ENCODE data around the gene TRIM9.
"Not testable (repeated sequence)": the region's sequence is repeated elsewhere in the genome, so short reads cannot be mapped to it uniquely, and the experiment has no call there.

TRIM9 gene

DNA sequence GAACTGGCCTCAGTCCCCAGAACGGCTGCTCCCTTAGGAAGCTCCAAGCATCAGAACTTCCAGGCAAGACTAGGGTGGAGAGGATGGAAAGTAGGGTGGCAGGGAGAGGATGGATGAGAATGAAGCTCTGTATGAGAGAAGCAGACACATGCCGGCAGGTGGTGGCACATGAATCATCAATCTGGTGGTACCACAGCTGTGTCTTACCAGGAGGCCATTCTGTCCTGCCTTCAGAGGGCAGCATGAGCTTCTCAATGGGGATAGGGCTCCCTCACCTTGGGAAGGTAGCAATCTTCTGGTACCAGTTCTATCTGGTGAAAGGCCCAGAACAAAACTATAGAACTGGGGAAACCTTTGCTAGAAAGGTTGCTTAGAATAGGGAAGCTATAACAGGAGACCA lies 95.2 kb downstream of the TRIM9 start:
- DNase-seq, result no peak

DNA sequence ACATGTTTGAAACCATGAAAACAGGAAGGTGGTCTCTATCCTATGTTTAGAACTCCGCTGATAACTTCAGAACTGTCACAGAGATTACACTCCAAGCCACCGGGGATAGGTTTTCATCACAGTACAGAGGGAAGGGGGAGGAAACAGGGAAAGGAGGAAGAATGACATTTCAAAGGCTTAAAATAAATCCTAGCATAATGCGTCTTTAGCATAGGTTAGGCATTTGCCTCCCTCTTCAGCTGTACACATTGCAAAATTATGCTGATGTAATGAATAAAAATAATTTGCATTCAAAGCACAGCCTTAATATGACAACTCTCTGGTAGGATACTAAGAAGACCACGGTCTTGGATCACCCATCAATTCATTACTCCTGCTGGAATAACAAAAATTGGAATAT lies 96.3 kb downstream of the TRIM9 start:
- DNase-seq, result no peak

DNA sequence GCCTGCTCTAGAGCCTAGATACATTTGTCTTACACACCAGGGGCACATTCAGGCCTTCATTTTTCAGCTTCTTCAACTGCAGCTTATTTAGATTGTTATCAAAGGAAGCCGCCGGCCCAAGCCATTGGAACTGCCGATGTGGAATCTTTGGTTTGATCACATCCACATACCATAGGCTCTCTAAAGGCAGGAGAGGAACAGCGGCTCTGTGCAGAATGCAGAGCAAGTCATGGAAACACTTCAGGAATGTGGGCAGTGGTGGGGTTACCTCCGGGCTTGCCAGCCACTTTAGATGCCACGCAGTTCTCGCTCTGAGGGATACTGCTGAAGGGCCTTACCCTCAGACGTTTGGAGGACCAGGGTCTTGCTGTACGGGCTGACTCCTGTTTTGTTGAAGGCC lies 97.2 kb downstream of the TRIM9 start:
- no peak for DNase-seq

DNA sequence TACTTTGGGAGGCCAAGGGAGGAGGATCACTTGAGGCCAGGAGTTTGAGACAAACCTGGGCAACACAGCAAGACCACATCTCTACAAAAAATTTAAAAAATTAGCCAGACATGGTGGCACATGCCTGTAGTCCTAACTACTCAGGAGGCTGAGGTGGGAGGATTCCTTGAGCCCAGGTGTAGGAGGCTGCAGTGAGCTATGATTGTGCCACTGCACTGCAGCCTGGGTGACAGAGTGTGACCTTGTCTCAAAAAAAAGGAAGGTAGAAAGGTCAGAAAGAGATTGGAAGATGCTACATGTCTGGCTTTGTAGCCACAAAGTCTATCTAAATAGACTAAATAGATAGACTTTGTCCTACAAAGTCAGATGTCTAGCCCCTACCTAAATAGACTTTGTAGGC lies 100.7 kb downstream of the TRIM9 start:
- DNase-seq, result not testable (repeated sequence)

DNA sequence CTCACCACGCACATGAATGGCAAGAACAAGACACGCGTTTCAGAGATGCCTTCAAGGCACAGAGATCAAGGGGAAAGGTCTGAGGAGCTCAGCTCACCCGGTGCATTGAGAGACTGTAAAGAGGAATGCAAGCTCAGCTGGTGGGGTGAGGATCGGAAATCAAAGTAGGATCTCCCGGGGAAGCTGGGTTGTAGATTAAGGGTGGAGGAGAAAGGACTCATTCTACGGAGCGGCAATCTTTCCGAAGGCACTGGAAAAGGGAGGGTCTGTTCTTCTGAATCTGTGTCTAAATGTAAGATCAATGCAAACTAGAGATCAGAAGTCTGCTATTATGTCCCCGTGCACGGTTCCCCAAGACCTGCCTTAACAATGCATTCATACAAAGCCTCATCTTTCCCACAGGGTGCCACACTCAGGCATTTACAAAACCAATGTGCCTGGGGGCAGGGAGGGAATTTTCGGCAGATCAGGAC lies 109.0 kb downstream of the TRIM9 start:
- DNase-seq, result no peak

DNA sequence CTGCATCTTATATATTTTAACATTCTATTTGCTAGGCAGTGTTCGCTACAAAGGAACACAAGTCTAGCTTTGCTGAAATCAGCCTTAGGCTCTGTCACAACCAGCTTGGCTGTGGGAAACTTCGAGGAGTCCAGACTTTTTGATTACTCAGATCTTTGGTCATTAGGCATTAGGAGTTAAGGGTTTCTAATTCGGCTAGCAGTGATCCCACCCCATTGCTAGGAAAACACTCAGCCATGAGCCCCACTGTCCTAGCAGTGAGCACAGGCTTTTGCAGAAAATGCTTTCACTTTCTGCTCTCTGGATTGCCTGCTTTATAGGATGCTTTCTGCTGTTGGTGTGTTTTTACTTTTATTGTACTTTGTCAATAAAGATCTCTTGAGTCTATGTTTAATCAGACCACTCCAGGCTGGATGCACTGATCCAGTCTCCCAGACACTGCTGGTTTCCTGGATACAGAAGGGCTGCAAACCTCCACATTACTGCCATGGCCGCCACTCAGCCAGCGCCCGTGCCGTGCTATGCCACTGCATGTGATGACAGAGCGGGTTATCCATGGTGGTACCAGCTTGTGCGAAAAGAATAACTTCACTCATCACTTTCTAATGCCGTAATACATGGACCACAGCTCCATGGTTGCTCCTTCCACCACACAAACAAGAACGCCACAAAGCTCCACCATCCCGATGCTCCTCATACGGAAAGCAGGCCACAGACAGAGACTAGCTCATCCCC lies 109.6 kb downstream of the TRIM9 start:
- DNase-seq, result no peak

DNA sequence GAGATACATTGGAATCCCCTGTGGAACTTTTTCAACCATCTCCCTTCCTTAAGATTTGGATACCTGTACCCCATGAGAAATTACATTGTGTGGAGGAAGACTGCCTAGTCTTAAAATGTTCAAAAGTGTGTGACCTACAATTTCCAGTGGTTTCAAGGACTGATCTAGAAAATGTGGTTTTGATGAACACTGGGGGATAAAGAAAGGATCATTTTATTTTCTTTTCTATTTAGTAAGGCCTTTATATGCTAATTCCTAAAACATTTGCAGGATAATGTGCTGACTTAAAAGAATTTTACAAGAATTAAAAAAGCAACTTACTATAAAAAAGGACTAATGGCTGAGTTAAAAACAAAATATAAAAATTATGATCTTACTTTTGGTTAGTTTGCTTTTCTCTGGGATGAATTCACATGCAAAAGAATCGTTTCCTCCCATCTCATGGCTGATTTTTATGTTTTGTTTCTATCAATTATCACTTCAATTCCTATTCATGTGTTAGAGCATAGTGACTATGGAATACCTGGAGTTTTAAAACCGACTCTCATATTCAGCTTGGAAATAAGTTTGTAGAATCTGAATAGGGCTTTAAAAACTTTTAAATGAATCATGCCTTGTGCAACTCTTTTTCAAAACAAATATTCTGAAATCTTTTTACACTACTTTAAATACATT lies 110.7 kb downstream of the TRIM9 start:
- no peak for DNase-seq

DNA sequence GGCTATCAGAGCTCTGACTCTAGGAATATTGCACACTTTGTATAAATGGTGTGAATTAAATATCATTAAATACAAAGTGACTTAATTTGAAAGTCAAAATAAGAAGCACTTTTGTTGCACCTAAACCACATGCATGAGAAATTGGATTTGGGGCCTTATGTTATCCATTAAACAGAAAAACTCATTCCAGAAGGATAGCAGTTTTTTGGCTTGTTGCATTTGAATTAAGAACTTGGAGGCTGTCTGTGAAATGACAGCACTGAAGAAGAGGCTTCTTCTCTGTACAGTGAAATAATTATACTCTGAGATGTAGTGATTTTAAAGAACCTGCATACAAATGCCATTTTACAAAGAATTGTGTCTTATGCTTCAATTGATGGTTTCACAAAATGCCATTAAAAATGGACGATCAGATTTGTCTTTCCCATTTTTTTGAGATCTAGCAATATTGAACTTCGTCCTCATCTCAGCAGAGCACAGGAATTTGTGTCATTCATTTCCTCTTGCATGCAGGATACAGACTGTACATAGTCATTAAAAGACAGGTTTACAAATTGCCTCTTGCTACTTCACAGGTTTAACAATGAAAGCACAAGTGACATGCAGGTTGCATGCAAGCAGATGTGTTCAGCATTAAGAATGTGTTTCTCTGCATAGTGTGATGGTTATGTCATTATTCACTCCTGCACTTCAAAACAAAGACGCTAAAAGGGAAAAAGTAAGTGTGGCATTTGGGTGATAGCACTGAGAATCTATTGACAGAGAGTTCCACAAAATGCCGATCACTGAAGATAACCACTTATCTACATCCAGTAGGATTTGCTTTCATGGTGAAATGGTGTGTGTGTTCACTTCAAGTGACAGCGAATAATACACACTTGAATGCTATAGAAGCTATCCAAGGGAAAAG lies 114.7 kb downstream of the TRIM9 start:
- DNase-seq, result no peak

DNA sequence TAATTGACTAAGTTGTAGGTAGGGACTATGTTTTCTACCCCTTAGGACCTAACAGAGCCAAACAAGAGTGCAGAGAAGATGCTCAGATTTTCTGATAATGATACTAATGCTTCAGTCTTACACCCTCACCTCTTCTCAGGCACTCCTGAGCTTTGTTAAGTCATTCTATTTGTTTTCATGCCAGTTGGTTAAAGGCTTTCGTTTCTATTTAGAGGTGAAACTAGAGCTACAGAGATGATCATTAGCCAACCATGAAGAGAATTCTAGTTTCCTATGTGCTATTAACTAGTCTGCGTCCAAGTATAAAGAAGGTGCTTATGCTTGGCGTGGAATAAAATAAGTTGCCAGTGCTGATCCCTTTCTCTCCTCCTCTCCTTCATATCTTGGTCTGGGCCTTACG lies 116.0 kb downstream of the TRIM9 start:
- DNase-seq, result no peak

DNA sequence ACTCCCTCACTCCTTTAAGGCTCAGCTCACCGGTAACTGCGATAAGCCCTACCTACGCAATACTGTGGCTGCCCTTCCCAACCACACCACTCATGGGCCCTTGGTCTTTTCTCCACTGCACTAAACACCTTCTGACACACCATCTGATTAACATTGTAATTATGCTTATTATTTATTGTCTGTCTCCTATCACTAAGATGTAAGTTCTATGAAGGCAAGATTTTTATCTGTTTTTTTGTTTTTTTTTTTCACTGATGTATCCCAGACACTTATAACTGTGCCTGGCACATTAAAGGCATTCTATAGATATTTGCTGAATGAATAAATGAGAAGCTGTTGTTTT lies 116.4 kb downstream of the TRIM9 start:
- DNase-seq, result no peak

DNA sequence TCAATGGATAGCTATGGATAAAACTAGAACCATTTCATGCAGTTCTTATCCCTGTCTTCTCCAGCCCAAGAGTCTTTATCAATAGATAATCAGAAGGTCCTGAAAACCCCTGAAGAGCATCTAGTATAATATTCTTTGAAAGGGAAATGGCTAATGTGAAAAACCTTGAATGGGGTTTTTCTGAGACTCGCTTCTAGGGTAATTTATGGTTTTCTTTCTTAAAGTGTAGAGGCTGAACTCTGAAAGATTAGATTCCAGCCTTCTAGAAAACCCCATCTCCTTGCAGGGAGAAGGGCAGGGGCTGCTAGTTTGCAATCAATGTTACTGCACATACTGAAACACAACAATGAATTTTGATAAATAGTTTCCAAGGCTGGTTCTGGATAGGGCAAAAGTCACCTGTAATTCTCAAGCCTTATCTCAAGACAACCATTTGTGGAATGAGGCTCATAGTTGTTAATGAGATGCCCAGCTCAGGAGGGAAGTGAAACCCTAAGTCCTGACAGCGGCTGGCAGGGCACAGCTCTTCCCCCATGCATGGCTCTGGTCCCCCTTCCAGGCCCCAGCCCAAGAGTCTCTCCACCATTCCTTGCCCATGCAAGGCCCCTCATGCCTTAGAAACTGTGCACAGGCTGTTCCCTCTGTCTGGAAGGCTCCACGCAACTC lies 116.9 kb downstream of the TRIM9 start:
- DNase-seq, result no peak

DNA sequence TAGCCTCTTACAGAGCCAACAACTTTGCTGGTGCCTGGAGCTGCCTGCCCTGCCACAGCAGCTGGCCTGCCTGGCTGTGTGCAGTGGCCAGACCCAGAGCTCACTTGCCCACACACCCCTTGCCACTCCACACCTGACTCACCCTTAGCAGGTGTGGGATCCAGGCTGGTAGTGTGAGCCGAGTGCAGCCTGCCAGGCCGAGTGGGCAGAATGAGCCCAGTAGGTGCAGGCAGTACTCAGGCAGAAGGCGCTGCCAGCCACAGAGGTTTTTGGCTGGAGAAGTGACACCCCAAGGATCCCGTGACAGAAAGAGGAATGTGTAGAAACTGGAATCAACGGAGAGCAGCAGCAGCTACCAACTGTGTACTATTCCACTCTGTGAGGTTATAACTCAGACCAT lies 120.8 kb downstream of the TRIM9 start:
- no peak for DNase-seq

DNA sequence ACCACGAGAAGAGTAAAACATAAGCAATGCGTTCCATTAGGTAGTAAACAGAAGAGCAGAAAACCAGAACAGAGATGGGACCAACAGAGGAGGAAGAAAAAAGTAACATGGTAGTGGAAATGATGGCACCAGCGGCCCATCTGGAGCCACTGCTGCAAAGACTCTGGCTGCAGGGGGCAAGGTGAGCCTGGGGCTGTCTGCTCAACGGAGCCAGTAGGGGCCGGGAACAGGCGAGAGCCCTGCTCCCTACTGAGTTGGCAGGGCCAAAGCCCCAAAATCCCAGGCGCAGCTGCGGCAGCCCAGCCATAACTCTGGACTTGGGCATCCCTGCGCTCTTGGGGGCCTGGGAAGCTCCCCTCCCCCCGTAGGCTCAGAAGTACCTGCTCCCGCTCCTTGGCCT lies 122.2 kb downstream of the TRIM9 start:
- no peak for DNase-seq

DNA sequence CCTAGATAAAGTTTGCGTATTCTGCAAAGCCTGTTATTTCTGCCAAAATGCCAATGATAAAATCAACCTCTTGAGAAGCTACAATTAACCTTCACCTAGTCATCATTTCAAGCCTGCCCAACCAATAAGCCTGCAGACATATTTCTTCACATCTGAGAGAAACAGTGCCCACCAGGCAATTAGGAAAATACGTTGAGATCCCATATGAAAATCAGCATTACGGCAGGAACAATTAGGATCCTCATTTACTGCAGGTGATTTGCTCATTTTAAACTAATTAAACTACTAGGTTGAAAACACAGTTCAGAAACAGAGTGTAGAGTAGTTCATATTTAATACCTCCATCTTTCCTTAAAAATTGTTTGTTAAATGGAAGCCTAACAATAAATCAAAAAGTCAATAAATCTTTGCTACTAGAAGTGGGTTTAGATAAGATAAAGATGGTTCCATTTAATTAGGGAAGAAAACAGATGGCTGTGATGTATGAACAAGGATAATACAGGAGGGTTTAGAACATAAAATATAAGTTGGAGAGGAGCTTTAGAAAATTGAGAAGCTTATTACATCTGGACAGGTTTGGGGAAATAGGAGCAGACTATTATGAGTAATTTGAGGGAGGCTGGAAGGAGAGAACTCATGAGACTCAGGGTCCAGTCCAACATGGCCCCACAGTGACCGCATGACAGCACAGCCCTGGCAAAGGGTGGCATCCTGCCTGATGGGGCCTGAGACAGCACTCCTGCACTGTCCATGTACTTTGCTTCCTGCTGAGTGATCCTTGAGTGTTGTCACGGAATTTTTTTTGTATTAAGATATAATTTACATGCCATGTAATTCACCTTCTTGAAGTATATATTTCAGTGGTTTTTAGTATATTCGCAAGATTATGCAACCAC lies 123.8 kb downstream of the TRIM9 start:
- DNase-seq, result no peak

DNA sequence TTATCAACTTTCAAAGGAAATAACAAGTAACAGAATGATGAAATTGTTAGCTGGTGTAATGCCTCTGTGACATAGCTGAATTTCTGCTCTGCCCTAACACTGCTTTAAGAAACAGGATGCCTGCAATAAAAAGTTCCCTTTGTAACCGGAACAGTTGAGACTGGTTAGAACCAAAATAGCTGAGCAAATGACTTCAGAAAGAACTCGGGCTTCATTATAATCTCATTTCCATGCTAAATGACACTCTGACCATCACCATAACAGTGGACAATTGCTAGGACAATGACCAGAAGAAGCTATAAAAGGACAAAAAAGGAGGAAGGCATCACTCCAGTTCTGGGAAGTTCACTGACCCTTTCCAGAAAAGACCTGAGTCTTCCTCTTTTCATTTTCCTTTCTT lies 127.1 kb downstream of the TRIM9 start:
- DNase-seq, result no peak

DNA sequence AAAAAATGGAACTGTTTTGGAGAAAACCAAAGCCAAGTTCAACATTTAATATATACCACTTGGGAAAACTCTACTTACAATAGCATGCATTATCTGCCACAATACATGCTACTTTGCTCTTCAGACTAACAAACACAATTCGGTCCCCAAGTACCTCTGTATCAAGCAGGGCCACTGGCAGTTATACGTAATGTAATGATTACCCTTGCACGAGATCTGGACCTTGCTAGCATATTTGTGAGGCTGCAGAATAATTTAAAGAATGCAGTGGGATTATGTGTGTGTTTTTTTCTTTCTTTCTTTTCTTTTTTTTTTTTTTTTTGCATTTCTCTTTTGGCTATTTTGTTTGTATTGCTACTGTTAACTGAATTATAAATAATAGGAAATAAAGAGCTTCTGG lies 127.8 kb downstream of the TRIM9 start:
- no peak for DNase-seq

DNA sequence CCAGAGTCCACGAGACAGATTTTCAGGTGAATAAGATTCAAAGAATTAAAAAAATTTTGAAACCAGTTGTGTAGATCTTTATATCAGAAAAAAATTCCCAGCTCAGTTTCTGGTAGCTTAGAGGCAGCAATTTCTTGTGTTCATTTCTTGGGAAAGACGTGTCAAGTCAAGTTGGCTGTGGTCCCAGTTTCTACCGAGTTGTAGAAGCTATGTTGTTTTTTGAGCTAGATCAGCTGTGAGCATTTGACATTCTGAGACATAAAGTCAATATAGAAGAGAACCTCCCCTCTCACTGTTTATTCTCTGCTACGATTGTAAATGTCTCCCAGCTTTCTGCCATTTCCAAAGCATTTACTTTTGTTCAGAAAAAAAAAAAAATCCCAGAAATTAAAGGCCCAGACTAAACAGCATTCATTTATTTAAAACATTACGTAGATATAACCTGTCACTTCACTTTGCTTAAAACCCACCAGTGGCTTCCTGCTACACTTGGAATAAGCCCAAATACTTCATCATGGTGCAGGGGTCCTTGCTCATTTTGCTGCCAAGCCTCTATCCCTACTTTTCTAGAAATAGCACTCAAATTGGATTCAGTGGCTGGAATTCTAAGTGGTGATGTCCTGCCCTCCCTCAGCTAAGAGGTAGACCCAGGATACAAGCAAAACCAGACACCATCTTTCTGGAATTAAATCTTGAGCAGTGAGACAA lies 130.1 kb downstream of the TRIM9 start:
- DNase-seq, result no peak

DNA sequence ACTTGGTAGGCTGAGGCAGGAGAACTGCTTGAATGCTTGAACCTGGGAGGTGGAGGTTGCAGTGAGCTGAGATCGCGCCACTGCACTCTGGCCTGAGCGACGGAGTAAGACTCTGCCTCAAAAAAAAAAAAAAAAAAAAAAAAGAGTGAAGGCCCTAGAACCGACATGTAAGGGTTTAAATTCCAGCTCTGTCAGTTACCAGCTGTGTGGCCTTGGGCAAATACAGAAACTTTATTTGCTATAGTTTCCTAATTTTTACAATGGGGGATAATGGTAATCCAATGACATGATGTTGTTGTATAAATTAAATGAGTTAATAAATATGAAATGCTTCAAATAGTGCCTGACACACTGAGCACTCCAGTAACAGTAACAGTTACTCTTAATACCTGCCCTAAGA lies 131.0 kb downstream of the TRIM9 start:
- DNase-seq, result no peak

DNA sequence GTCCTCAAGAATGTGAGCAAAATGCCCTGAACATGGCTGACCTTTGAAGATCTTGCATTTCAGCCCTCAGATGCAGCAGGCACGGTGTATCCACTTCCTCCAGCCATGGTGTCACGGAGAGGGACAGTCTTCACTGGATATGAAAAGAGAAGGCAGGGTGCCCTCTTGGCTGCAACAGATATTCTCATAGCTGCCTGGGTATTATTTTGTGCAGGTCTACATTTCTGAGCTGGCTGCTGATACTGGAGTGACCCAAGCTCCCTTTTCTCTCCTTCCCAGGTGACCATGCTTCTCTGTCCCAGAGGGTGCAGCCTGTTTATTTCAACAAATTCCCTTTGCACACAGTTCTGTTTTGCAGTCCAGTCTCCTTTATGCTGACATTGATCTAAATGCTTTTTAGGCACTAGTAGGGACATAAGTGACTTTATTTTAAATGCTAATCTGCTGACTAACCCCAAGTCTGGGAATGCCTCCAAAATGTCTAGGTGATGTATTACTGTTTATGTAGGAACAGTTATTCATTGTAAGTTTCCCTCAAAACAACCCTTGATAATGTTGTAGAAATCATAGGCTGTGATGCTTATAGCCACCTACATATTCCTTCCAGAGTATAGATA lies 133.2 kb downstream of the TRIM9 start:
- no peak for DNase-seq

DNA sequence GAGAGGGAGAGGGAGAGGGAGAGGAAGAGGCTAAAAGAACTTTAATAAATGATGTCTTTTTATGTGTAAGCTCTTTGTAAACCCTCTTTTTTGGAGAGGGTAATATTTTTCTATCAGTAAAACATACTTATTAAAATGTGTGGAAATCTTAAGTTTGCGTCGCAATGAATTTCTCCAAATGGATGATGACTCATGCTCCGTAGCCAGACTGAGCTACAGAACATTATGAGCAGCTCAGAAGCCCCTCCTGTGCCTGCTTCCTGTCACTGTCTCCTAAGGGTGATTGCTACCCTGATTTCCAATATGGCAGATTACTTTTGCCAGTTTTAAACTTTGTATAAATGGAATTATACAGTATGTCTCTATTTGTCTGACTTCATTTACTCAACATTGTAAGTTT lies 137.6 kb downstream of the TRIM9 start:
- DNase-seq, result no peak

DNA sequence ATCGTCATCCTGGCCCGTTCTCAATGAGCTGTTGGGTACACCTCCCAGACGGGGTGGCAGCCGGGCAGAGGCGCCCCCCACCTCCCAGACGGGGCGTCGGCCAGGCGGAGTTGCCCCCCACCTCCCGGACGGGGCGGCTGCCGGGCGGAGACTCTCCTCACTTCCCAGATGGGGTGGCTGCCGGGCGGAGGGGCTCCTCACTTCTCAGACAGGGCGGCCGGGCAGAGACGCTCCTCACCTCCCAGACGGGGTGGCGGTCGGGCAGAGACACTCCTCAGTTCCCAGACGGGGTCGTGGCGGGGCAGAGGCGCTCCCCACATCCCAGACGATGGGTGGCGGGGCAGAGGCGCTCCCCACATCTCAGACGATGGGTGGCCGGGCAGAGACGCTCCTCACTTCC lies 138.5 kb downstream of the TRIM9 start:
- DNase-seq, result not testable (repeated sequence)

Measured in stimulated activated CD4-positive, alpha-beta T cell treated with anti-CD3 and anti-CD28 coated beads, Interleukin-1b, Interleukin-23, amount 100 ng/mL, for 48 hours (primary cell).